ENCODE measurements around the gene KCNA3.
"Not testable (repeated sequence)": the region's sequence is repeated elsewhere in the genome, so short reads cannot be mapped to it uniquely, and the experiment has no call there.

Gene KCNA3

DNA sequence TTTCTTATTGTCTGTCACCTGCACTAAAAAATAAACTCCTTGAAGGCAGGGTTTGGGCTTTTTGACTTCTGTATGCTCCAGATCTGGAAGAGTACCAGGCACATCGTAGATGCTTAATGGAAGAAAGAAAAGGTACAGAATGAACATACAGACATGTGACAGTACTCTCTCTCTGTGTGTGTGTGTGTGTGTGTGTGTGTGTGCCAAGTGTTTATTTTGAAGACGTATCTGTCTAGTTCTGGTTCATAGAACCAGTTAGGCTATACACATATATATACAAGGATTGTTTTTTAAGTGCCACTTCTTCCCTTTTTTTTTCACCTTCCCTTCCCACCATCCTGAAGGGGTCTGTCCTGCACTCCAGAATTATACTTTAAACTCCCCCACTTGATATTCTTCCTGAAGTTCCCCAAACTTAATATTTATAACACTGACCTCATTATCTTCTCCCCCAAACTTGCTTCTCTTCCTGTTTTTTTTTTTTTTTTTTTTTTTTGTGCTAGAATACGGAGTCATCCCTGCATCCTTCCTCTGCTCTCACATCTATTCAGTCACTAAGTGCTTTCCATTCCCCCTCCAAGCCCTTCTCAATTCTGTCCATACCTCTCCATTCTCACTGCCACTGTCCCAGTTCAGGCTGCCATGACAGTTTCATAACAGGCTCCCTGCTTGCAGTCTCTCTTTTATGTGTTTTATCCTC, 5.4 kb upstream of the KCNA3 start:
- no peak for DNase-seq (ENCODE audit: low spot score)

DNA sequence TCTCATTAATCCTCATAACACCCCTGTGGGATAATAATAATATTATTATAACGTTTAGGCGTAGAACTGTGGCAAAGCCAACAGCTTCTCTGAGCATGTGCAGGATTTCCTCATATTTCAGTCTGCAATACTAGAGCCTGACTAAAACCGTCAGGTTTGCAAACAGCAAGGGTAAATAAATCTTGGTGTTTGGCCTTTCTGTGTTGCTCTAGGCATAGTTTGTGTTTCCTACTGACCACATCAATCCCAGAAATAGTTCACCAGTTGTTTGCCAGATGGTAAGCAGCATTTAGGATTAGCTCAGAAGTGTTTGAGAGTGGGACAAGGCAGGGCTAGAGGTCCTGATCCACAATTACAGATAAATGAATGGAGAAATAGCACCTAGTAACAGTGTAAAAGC, 2.8 kb upstream of the KCNA3 start:
- no peak for DNase-seq (ENCODE audit: low spot score)

DNA sequence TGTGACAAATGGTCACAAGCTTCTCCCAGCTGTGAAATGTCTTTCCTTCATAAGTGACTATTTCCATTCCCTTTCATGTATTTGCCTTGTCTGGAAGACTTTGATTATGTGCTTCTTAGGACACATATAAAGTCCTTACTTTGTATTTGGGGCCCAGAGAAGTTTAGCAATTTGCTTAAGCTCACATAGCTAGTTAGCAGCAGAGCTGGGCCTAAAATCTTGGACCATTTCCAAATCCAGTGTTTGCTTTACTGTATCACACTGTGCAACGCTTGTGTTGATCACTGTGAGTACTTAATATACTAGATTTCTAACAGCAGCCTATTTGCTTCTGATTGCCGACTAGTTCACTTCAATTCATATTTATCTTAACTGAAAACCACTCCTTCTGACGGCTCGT, 2.2 kb upstream of the KCNA3 start:
- no peak for DNase-seq (ENCODE audit: low spot score)

- DNase-seq (ENCODE audit: low spot score) = no peak
These were observed 486 bp upstream of the KCNA3 start for GRCh38 chr1:110675060-110675791.

GRCh38 chr1:110673805-110674336, 869 bp downstream of the KCNA3 start:
- DNase-seq (ENCODE audit: low spot score) = no peak

GRCh38 chr1:110673197-110673701, 1.5 kb downstream of the KCNA3 start:
- no peak for DNase-seq (ENCODE audit: low spot score)

DNA sequence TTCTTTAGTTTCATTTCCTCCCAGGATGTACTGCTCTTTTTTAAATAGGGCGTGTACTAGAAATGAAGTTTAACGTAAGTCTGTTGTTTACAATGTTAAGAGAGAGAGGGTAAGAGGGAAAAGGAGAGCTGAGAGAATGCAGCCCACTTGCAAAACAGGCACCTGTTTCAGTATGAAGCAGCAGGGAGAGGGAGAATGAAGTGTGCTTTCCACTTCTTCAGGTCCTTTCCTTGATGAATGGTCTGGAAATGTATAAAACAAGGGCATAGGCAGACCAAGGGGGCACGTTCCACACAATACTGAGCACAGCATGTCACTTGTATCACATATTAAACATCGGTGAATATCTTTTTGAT, 2.0 kb downstream of the KCNA3 start:
- no peak for DNase-seq (ENCODE audit: low spot score)

GRCh38 chr1:110672001-110672752, 2.6 kb downstream of the KCNA3 start:
- DNase-seq (ENCODE audit: low spot score) = peak; percentile 45

DNA sequence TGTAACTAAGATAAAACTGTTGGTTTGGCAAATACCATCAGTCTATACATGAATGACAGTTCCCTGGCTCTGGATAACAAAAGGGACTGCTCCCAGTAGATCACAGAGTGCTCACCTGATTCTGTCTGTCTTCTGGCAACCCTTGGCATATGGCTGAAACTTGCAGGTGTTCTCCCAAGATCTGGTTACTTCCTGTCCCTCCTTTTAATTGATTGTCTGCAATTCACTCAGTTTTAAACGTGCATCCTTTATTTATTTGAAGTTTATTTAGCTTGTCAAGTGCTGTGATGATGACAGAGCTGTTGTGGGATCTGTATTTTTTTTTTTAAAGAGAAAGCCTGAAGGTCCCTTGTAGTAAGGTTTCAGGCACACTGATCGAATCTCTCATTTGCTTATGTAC, 3.4 kb downstream of the KCNA3 start:
- DNase-seq (ENCODE audit: low spot score) = no peak

DNA sequence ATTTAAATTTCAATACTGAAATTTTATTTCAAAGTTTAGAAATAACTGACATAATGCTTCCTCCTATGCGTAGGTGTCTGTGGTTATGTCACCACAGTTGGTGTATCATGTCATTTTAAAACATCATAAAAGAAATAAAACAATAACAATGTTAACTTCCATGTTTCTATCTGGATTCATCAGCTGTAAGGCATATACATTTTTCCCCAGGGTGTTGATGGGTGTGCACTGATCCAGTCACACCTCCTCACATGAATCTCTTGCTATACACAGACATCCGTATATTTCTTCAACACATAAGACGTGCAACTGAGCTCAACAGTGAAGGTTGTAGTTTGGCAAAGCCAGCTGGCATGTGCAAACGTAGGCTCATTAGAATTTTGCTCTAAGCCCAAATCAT, 6.2 kb downstream of the KCNA3 start:
- no peak for DNase-seq (ENCODE audit: low spot score)

DNA sequence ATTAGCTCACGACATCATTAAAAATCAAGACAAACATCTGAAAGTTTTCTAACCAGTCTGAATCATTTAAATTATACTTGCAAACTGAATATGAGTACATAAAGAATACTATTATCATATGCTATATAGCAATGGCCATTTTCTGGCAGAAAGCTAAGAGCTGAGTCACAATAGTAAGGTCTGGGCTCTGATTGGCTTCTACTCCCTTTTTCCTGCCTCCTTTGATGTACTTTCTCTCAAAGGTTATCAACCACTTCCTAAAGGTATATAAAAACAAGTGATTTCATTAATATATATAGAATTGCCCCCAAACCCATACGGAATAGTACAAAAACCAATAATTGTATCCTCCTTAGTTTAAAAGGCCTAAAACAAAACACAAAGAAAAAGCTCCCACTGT, 7.0 kb downstream of the KCNA3 start:
- DNase-seq (ENCODE audit: low spot score) = no peak

- DNase-seq (ENCODE audit: low spot score) = no peak
These were observed 11.5 kb downstream of the KCNA3 start for GRCh38 chr1:110663241-110663640.

- DNase-seq (ENCODE audit: low spot score) = not testable (repeated sequence)
These were observed 15.2 kb downstream of the KCNA3 start for GRCh38 chr1:110659559-110659958.

GRCh38 chr1:110657351-110657750, 17.4 kb downstream of the KCNA3 start:
- DNase-seq (ENCODE audit: low spot score) = no peak

GRCh38 chr1:110650609-110651008, 24.1 kb downstream of the KCNA3 start:
- DNase-seq (ENCODE audit: low spot score) = no peak

DNA sequence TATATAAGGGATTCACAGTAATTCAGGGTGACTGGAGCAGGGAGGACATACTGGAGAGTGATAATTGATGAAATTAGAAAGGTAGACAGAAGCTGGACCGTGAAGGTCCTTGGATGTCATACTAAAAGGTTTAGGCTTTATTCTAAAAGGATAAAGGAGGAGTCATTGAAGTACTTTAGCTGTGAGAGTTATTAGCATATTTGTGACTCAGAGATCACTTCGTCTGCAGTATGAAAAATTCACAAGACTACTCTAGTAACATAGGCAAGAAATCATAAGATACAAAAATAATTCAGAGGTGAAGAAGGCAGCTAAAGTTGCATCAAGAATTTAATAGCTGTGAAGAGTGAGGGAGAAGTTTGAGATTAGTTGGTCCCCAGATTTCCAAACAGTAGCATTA, 26.3 kb downstream of the KCNA3 start:
- DNase-seq (ENCODE audit: low spot score) = no peak

- DNase-seq (ENCODE audit: low spot score) = no peak
These were observed 27.4 kb downstream of the KCNA3 start for GRCh38 chr1:110647254-110647891.

- no peak for DNase-seq (ENCODE audit: low spot score)
These were observed 28.7 kb downstream of the KCNA3 start for GRCh38 chr1:110645821-110646735.

DNA sequence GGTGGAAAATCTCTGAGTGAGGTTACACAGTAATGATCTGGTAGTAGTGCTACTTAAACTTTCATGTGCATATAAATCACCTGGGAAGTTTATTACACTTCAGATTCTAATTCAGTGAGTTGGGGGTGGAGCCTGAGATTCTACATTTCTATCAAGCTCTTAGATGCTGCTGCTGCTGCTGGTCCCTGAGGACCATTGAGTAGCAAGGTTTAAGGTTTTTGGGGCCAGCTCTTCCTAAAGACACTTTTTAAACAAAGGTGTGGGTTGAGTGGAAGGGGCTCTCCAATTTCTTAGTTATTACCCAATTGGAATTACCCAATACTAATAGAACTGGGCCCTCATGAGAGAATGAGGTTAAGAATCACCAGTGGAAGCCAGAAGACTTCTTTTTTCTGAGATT, 29.5 kb downstream of the KCNA3 start:
- no peak for DNase-seq (ENCODE audit: low spot score)

DNA sequence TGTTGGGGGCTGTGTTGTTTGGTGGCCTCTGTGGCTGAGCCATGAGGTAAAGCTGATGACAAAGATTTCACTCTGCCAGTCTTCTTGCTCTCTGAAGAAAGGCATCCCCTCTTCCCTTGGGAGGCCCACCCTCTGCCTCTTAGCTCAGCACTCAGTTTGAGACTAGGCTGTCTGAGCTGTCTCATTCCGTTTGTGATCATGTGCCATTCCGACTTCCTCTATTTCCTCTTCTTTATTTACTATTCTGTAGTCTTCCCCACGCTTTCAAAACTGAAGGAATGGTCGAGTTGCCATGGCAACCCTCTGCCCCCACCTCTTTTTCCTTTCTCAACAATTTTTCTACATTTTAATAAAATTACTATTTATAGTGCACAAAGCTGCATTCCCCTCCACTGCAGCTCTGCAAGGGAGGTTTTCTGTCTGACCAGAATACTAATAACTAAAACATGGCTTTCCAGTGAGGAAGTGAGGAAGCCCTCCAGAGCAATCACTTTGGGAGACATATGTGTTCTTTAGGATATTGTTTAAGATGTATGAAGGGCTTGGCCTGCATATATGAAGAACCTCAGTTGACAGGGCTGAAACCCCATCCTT, 30.8 kb downstream of the KCNA3 start:
- DNase-seq (ENCODE audit: low spot score) = no peak

Data from SK-N-DZ (cell line).